ENCODE results near the gene TMEM45B. TPM values are rescaled to one million over a fixed set of nuclear protein-coding genes. Genes with fewer than 3 reads are reported as not detected.
"Not testable (repeated sequence)": the region's sequence is repeated elsewhere in the genome, so short reads cannot be mapped to it uniquely, and the experiment has no call there.

Gene TMEM45B
- total RNA-seq, 6 experiments from 2014 or later = 10.0 to 126 (median 18.6) TPM

GRCh38 chr11:129803533-129803932, 12.1 kb upstream of the TMEM45B start:
- no peak overlapping the region for H3K27ac ChIP-seq
- no peak for ATAC-seq
- TF ChIP-seq CTCF (IDR thresholded peaks at IDR 0.05) (no peak), POLR2A (IDR thresholded peaks at IDR 0.05) (no peak)

DNA sequence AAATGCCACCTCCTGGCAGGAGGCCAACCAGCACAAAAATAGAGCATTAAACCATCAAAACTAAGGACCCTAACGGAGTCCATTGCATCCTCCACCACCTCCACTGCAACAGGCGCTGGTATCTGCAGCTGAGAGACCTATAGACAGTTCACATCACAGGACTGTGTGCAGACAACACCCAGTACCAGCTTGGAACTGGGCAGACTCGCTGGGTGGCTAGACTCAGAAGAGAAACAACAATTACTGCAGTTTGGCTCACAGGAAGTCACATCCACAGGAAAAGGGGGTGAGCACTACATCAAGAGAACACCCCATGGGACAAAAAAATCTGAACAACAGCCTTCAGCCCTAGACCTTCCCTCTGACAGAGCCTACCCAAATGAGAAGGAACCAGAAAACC, 11.6 kb upstream of the TMEM45B start:
- no peaks in the 10 kb centered on the region for H3K36me3 ChIP-seq
- ATAC-seq (no peak), DNase-seq (no peak)
- no peaks in the 10 kb centered on the region for H3K27me3 ChIP-seq
- intact Hi-C loops (cut with DNase I) = no loop called here
- H3K27ac ChIP-seq = no peak overlapping the region
- 84% methylated on average over 3 of the region's 3 CpGs for WGBS (ENCODE audit: insufficient coverage, low coverage, low lambda C conversion rate, missing lambda C conversion rate)
- TF ChIP-seq POLR2A (IDR thresholded peaks at IDR 0.05) (no peak), CTCF (IDR thresholded peaks at IDR 0.05) (no peak)
- H3K4me3 ChIP-seq = no peak overlapping the region
- H3K4me1 ChIP-seq = no peaks in the 10 kb centered on the region
- no peaks in the 10 kb centered on the region for H3K9me3 ChIP-seq

More at GRCh38 chr11:129803533-129803932, 12.1 kb upstream of the TMEM45B start:
- no peaks in the 10 kb centered on the region for H3K27me3 ChIP-seq
- no peak overlapping the region for H3K4me3 ChIP-seq
- WGBS (ENCODE audit: insufficient coverage, low coverage, low lambda C conversion rate, missing lambda C conversion rate) = 86% methylated on average over 3 of the region's 4 CpGs
- DNase-seq = no peak
- no peaks in the 10 kb centered on the region for H3K9me3 ChIP-seq
- no peaks in the 10 kb centered on the region for H3K4me1 ChIP-seq
- intact Hi-C loops (cut with DNase I) = no loop called here
- H3K36me3 ChIP-seq = no peaks in the 10 kb centered on the region

DNA sequence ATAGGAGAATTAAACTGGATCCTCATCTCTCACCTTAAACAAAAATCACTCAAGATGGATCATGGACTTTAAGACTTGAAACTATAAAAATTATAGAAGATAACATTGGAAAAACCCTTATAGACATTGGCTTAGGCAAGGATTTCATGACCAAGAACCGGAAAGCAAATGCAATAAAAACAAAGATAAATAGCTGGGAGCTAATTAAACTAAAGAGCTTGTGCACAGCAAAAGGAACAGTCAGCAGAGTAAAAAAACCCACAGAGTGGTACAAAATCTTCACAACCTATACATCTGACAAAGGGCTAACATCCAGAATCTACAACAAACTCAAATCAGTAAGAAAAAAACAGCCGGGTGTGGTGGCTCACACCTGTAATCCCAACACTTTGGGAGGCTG, 7.4 kb upstream of the TMEM45B start:
- DNase-seq; H3K27ac ChIP-seq; H3K27me3 ChIP-seq; H3K4me3 ChIP-seq; H3K9me3 ChIP-seq; H3K36me3 ChIP-seq; ATAC-seq; intact Hi-C loops (cut with DNase I); H3K4me1 ChIP-seq: not testable (repeated sequence)
- 94% methylated on average over 2 of the region's 2 CpGs for WGBS (ENCODE audit: insufficient coverage, low coverage, low lambda C conversion rate, missing lambda C conversion rate)

DNA sequence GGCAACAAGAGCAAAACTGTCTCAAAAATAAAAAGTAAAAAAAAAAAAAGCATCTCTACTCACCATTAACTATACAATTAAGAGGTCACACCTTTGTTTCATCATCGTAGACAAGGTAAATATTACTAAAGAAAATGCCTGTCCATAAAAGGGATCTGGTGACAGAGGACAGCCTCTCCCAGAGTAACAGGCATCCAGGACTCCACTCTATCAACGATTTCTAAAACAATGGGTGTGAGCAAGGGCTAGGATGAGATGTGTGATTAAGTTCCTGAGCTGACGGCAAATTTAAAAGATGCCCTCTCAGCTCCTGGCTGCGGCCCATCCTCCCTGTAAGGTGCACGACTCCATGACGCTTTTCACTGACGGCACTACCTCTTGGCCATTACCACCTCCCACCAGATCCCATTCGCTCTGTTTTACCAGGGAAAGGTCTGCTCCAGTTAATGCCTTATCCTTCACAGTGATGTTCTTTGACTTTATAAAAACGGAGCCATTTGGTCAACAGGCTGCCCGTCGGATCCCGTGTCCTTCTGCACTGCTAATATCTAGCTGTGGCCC, 2.3 kb upstream of the TMEM45B start:
- no peak for TF ChIP-seq POLR2A (IDR thresholded peaks at IDR 0.05)
- TF ChIP-seq CTCF (IDR thresholded peaks at IDR 0.05) = no peak
- WGBS (ENCODE audit: insufficient coverage, low coverage, low lambda C conversion rate, missing lambda C conversion rate) = 76% methylated on average over 7 of the region's 12 CpGs
- no peak for DNase-seq
- no peaks in the 10 kb centered on the region for H3K36me3 ChIP-seq
- intact Hi-C loops (cut with DNase I) = no loop called here
- H3K27ac ChIP-seq = no peak overlapping the region
- H3K4me1 ChIP-seq = peaks cover 0 to 6% (median 0%) of the 10 kb centered on the region in 4 donors
- no peaks in the 10 kb centered on the region for H3K9me3 ChIP-seq
- no peaks in the 10 kb centered on the region for H3K27me3 ChIP-seq
- no peak overlapping the region for H3K4me3 ChIP-seq
- no peak for ATAC-seq

DNA sequence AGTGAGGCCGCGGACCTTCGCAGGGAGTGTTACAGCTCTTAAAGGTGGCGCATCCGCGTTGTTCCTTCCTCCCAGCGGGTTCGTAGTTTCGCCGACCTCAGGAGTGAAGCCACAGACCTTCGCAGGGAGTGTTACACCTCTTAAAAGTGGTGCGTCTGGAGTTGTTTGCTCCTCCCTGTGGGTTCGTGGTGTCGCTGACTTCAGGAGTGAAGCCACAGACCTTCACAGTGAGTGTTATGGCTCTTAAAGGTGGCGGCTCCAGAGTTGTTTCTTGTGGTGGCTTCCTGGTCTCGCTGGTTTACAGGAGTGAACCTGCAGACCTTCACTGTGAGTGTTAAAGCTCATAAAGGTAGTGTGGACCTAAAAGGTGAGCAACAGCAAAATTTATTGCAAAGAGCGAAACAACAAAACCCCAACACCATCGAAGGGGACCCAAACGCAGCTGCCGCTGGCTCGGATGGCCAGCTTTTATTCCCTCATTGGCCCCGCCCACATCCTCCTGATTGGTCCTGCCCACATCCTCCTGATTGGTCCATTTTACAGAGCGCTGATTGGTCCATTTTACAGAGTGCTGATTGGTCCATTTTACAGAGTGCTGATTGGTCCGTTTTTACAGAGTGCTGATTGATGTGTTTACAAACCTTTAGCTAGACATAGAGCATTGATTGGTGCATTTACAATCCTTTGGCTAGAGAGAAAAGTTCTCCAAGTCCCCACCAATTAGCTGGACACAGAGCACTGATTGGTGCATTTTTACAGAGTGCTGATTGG, 1.2 kb upstream of the TMEM45B start:
- H3K9me3 ChIP-seq = no peaks in the 10 kb centered on the region
- no peaks in the 10 kb centered on the region for H3K36me3 ChIP-seq
- ATAC-seq = no peak
- 81% methylated on average over 15 of the region's 24 CpGs for WGBS (ENCODE audit: insufficient coverage, low coverage, low lambda C conversion rate, missing lambda C conversion rate)
- H3K27me3 ChIP-seq = no peaks in the 10 kb centered on the region
- intact Hi-C loops (cut with DNase I) = no loop called here
- no peak overlapping the region for H3K27ac ChIP-seq
- peaks cover 0 to 6% (median 0%) of the 10 kb centered on the region in 4 donors for H3K4me1 ChIP-seq
- TF ChIP-seq CTCF (IDR thresholded peaks at IDR 0.05) (no peak), POLR2A (IDR thresholded peaks at IDR 0.05) (no peak)
- DNase-seq = no peak
- H3K4me3 ChIP-seq = no peak overlapping the region
